GM18870 (cell line): ENCODE data around the gene C19orf73.
"Not testable (repeated sequence)": the region's sequence is repeated elsewhere in the genome, so short reads cannot be mapped to it uniquely, and the experiment has no call there.

Source experiments
- ATAC-seq: cut with Tn5 transposase; IDR thresholded peaks from one replicate; pipeline ENCODE4 v1.9.1; 2021; ENCODE audit warnings: moderate library complexity; ENCODE audit not compliant: unreplicated experiment

The C19orf73 gene

GRCh38 chr19:49123285-49123684 lies 4.3 kb upstream of the C19orf73 start:
- not testable (repeated sequence) for ATAC-seq

DNA sequence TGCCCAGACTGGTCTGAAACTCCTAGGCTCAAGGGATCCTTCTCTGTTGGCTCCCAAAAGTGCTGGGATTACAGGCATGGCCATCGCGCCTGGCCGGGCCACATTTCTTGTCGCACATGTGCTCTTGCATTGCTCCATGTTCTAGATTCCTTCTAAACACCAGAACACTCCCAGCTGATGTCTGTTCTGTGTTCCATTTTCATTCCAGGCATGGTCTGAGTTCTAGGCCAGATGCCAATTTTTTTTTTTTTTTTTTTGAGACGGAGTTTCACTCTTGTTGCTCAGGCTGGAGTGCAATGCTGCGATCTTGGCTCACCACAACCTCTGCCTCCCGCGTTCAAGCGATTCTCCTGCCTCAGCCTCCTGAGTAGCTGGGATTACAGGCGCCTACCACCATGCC lies 2.9 kb upstream of the C19orf73 start:
- not testable (repeated sequence) for ATAC-seq

GRCh38 chr19:49120868-49121267 lies 1.9 kb upstream of the C19orf73 start:
- no peak for ATAC-seq

DNA sequence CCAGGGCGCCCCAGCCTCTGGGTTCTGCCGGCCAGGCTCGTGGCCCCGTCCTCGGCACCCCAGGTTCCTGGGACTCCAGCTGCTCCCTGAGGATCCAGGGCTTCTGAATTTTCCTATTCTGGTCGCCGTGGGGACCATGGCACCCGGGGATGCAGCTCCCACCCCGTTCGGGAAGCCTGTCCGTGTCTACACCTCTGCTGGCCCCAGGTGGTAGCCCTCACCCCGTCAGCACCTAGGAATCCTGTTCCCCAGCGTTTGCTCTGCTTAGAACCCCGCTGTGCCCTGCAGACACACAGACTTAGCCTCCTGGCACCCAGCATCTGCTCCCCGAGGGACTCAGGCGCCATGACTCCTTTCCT lies 1.4 kb upstream of the C19orf73 start:
- no peak for ATAC-seq

- ATAC-seq: no peak
Measured at GRCh38 chr19:49119411-49120324, 725 bp upstream of the C19orf73 start, which contains the start of gene PPFIA3. PPFIA3 (plus strand) TSS chr19:49119544; CDS start chr19:49127874, 8,330 bp downstream.

GRCh38 chr19:49117677-49118564 lies 1.0 kb downstream of the C19orf73 start:
- no peak for ATAC-seq

DNA sequence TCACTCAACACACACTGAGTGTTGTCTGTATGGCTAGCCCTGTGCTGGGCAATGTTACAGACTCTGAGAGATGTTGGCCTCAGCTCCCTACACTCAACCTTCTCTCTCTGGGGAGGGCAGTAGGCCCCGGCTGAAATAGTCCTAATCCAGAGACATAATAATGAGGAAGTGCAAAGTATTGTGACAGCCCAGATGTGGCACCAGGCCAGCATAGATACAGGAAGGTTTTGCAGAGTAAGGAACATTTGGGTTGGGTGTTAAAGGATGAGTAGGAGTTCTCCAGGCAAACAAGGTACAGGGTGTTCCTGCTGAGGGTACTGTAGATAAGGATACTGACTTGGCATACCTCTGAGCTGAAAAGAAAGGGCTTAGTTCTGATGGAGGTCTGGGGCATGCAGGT lies 2.4 kb downstream of the C19orf73 start:
- ATAC-seq: no peak

GRCh38 chr19:49114630-49115363 lies 4.1 kb downstream of the C19orf73 start:
- ATAC-seq: no peak

GRCh38 chr19:49113762-49114629 lies 4.9 kb downstream of the C19orf73 start, which contains the start of gene LIN7B:
LIN7B (plus strand) TSS chr19:49114370; CDS start chr19:49114405, 35 bp downstream.
- ATAC-seq: no peak

DNA sequence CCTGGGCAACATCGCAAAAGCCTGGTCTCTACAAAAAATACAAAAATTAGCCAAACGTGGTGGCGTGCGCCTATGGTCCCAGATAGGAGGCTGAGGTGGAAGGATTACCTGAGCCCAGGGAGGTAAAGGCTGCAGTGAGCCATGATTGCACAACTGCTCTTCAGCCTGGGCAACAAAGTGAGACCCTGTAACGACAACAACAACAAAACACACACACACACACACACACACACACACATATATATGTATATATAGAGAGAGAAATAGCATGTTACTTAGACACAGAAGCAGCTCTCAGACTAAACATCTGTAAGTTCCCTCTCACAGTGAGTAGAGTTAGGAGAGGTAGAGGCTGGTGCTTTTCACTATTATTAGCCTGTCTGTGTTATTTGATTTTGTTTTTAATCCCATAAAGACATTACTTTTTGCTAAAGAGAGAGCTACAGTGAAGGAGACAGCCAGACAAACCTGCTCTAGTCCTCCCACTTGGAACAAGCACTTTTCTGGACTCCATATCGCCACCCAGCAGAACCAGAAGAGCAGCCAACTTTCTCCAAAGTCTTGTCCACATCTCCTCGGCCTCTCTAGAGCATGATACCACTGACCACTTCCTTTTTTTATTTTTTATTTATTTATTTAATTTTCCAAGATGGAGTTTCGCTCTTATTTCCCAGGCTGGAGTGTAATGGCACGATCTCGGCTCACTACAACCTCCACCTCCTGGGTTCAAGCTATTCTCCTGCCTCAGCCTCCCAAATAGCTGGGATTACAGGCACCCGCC lies 7.5 kb downstream of the C19orf73 start:
- no peak for ATAC-seq

DNA sequence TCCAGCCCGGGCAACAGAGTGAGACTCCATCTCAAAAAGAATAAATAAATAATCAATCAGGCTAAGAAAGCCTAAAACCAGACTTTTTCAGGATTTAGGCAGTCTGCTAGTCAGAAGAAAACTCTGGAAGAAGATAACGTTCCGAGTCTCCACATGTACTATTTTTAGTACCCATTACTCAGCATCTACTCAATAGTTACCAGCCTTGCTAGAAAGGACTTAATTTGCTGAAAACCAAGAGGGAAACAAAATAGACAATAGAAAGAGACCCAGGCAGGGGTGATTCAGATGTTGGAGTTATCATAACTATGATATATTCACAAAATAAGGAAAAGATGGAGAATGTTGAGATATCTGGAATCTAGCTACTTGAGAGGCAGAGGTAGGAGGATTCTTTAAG lies 8.4 kb downstream of the C19orf73 start:
- no peak for ATAC-seq

GRCh38 chr19:49109569-49110233 lies 9.2 kb downstream of the C19orf73 start:
- ATAC-seq: no peak

GRCh38 chr19:49109051-49109450 lies 9.9 kb downstream of the C19orf73 start:
- ATAC-seq: no peak

DNA sequence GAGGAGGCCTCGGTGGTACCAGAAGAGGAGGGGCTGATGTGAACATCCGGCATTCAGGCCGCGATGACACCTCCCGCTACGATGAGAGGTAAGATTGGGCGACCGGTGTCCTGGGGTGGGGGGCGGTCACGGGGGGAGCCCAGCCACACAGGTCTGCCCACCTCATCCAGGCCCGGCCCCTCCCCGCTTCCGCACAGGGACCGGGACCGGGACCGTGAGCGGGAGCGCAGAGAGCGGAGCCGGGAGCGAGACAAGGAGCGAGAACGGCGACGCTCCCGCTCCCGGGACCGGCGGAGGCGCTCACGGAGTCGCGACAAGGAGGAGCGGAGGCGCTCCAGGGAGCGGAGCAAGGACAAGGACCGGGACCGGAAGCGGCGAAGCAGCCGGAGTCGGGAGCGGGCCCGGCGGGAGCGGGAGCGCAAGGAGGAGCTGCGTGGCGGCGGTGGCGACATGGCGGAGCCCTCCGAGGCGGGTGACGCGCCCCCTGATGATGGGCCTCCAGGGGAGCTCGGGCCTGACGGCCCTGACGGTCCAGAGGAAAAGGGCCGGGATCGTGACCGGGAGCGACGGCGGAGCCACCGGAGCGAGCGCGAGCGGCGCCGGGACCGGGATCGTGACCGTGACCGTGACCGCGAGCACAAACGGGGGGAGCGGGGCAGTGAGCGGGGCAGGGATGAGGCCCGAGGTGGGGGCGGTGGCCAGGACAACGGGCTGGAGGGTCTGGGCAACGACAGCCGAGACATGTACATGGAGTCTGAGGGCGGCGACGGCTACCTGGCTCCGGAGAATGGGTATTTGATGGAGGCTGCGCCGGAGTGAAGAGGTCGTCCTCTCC lies 11.1 kb downstream of the C19orf73 start:
- no peak for ATAC-seq

DNA sequence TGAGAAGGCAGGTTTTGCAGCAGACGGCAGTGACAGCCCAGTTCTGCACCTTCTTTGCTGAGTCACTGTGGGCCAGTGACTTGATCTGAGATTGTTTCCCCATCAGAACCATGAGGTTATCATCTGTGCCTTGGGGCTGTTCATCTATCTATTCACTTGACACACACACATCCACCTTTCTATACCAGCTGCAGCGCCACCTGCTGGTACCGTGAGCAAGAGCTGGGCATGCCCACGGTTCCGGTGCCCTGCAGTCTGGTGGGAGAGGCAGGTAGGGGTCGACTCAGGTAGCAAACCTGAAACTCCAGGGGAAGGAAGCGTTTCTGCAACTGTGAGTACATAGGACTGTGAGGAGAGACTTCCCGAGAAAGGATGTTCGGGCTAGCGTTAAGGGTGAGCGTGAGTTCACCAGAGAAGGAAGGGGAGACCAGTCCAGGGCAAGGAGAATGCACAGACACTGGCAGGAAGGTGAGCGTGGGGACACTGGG lies 12.3 kb downstream of the C19orf73 start:
- ATAC-seq: no peak

GRCh38 chr19:49104229-49104864 lies 14.6 kb downstream of the C19orf73 start:
- ATAC-seq: no peak
